H1 (cell line): ENCODE data around the gene COX10. TPM values are rescaled to one million over a fixed set of nuclear protein-coding genes. Genes with fewer than 3 reads are reported as not detected.

Experiments used
- CTCF ChIA-PET: fragments of 300-600 bp; sonication (Branson Sonifier 250); formaldehyde crosslinking; loops from one replicate; lab custom pipeline; 2021; ENCODE audit not compliant: partially characterized antibody; lab: Charles Lee
- POLR2A ChIA-PET: fragments of 300-600 bp; sonication (Branson Sonifier 250); formaldehyde crosslinking; loops from one replicate; lab custom pipeline; 2021; ENCODE audit warnings: inconsistent platforms; ENCODE audit not compliant: partially characterized antibody; lab: Charles Lee
- DNase-seq, 2 experiments: peaks; one replicate each; pipeline versions ENCODE4 v3.0.0 to v3.0.0-alpha.2; 2010 to 2022; ENCODE audit warnings: low spot score in 2 of 2, low read depth in 1 of 2, mixed read lengths in 1 of 2
- FAIRE-seq: peaks from 2 replicates; lab custom pipeline; 2011; peaks lifted over from hg19 to GRCh38; lab: Jason Lieb, UNC
- H2AFZ ChIP-seq: 2 replicates; pipeline ENCODE4 v1.8.1; 2012; ENCODE audit warnings: low read length, inconsistent platforms
- H2AK5ac ChIP-seq: 2 replicates; pipeline ENCODE4 v1.6.1; 2013; ENCODE audit warnings: low read depth, low read length
- H2BK120ac ChIP-seq: replicated peaks from 2 replicates; pipeline ENCODE3; 2013; ENCODE audit warnings: low read depth, low read length, inconsistent platforms
- H2BK12ac ChIP-seq: 2 replicates; pipeline ENCODE4 v1.6.1; 2013; ENCODE audit warnings: low read depth, low read length
- H2BK15ac ChIP-seq: 2 replicates; pipeline ENCODE4 v1.6.1; 2013; ENCODE audit warnings: low read length
- H2BK20ac ChIP-seq: 2 replicates; pipeline ENCODE4 v1.6.1; 2013; ENCODE audit warnings: low read length
- H2BK5ac ChIP-seq: 2 replicates; pipeline ENCODE4 v1.6.1; 2013; ENCODE audit warnings: low read depth, low read length
- H3K14ac ChIP-seq: 2 replicates; pipeline ENCODE4 v1.6.1; 2013; ENCODE audit warnings: inconsistent platforms; ENCODE audit not compliant: insufficient read length
- H3K18ac ChIP-seq: 2 replicates; pipeline ENCODE4 v1.6.1; 2013; ENCODE audit warnings: low read length; ENCODE audit errors: extremely low read depth
- H3K23ac ChIP-seq: 2 replicates; pipeline ENCODE4 v1.6.1; 2013; ENCODE audit warnings: inconsistent platforms; ENCODE audit not compliant: insufficient read length
- H3K23me2 ChIP-seq: 2 replicates; pipeline ENCODE4 v1.6.1; 2013; ENCODE audit warnings: low read depth, low read length
- H3K27ac ChIP-seq: 2 replicates; pipeline ENCODE4 v1.6.1; 2011; ENCODE audit warnings: low read depth, low read length, inconsistent platforms
- H3K27me3 ChIP-seq, 4 experiments: replicated peaks in 1 of 4; 1 replicate in 1 of 4; 2 replicates in 3 of 4; pipeline versions ENCODE4 v1.6.1 to v1.8.1; 2011 to 2013; ENCODE audit warnings: low read length in 3 of 4, mild to moderate bottlenecking in 3 of 4, inconsistent platforms in 2 of 4, mixed read lengths in 2 of 4, moderate library complexity in 1 of 4; ENCODE audit not compliant: control insufficient read depth in 3 of 4, insufficient read depth in 3 of 4; ENCODE audit errors: extremely low read depth in 1 of 4
- H3K36me3 ChIP-seq, 4 experiments: 2 replicates each; pipeline versions ENCODE4 v1.6.1 to v1.8.1; 2011 to 2013; ENCODE audit warnings: mild to moderate bottlenecking in 4 of 4, low read length in 3 of 4, moderate library complexity in 2 of 4, control low read depth in 1 of 4, inconsistent platforms in 1 of 4; ENCODE audit not compliant: insufficient read depth in 4 of 4, control insufficient read depth in 2 of 4
- H3K4ac ChIP-seq: replicated peaks from 2 replicates; pipeline ENCODE3; 2013; ENCODE audit warnings: low read length, low read depth, mixed read lengths, inconsistent platforms; ENCODE audit not compliant: insufficient read length
- H3K4me1 ChIP-seq, 4 experiments: replicated peaks in 1 of 4; 1 replicate in 1 of 4; 2 replicates in 3 of 4; pipeline versions ENCODE4 v1.6.1 to v1.8.1; 2011 to 2013; ENCODE audit warnings: low read length in 3 of 4, inconsistent platforms in 2 of 4, mixed read lengths in 1 of 4; ENCODE audit not compliant: insufficient read depth in 4 of 4, control insufficient read depth in 3 of 4
- H3K4me2 ChIP-seq, 2 experiments: 2 replicates each; pipeline versions ENCODE4 v1.6.1 to v1.8.1; 2011 to 2013; ENCODE audit warnings: low read depth in 2 of 2, low read length in 2 of 2, control low read depth in 1 of 2, inconsistent platforms in 1 of 2, mild to moderate bottlenecking in 1 of 2; ENCODE audit not compliant: insufficient read depth in 1 of 2
- H3K4me3 ChIP-seq, 4 experiments: fragments of 200-600, 300-600 bp in 1 of 4; sonication (generic), shearing (Covaris generic), sonication (Bioruptor Twin) in 1 of 4; 2 replicates each; pipeline versions ENCODE4 v1.5.1 to v1.8.1; 2011 to 2016; ENCODE audit warnings: low read length in 4 of 4, low read depth in 3 of 4, control low read depth in 2 of 4, inconsistent platforms in 2 of 4, mild to moderate bottlenecking in 2 of 4, mixed read lengths in 1 of 4, moderate library complexity in 1 of 4; ENCODE audit not compliant: insufficient read depth in 2 of 4; ENCODE audit errors: extremely low read depth in 1 of 4
- H3K56ac ChIP-seq: replicated peaks from 2 replicates; pipeline ENCODE3; 2013; ENCODE audit warnings: low read depth, mild to moderate bottlenecking, mixed read lengths, low read length, inconsistent platforms; ENCODE audit not compliant: insufficient read length
- H3K79me1 ChIP-seq: 2 replicates; pipeline ENCODE4 v1.6.1; 2013; ENCODE audit warnings: low read depth, low read length, control low read depth
- H3K79me2 ChIP-seq, 2 experiments: 2 replicates each; pipeline versions ENCODE4 v1.6.1 to v1.8.1; 2012 to 2013; ENCODE audit warnings: low read length in 2 of 2, mild to moderate bottlenecking in 2 of 2, inconsistent platforms in 1 of 2; ENCODE audit not compliant: insufficient read depth in 2 of 2, control insufficient read depth in 1 of 2
- H3K9ac ChIP-seq, 4 experiments: replicated peaks in 1 of 4; 1 replicate in 1 of 4; 2 replicates in 3 of 4; pipeline versions ENCODE4 v1.6.1 to v1.8.1; 2011 to 2013; ENCODE audit warnings: low read depth in 3 of 4, low read length in 3 of 4, control low read depth in 2 of 4, mild to moderate bottlenecking in 2 of 4, moderate library complexity in 2 of 4, inconsistent platforms in 1 of 4; ENCODE audit errors: extremely low read depth in 1 of 4
- H3K9me3 ChIP-seq, 2 experiments: 2 replicates each; pipeline versions ENCODE4 v1.6.1 to v1.8.1; 2012 to 2013; ENCODE audit warnings: mild to moderate bottlenecking in 2 of 2, moderate library complexity in 2 of 2, control low read depth in 1 of 2, inconsistent platforms in 1 of 2, low read depth in 1 of 2, low read length in 1 of 2, mixed read lengths in 1 of 2; ENCODE audit not compliant: insufficient read depth in 2 of 2
- H4K20me1 ChIP-seq, 2 experiments: replicated peaks in 1 of 2; 2 replicates each; pipeline versions ENCODE3 to v1.8.1; 2011 to 2013; ENCODE audit warnings: inconsistent platforms in 2 of 2, low read length in 2 of 2, mild to moderate bottlenecking in 1 of 2; ENCODE audit not compliant: insufficient read depth in 2 of 2, control insufficient read depth in 1 of 2
- H4K5ac ChIP-seq: 2 replicates; pipeline ENCODE4 v1.6.1; 2013; ENCODE audit warnings: low read length, low read depth, mixed read lengths, inconsistent platforms; ENCODE audit not compliant: insufficient read length
- H4K8ac ChIP-seq: 2 replicates; pipeline ENCODE4 v1.8.0; 2013; ENCODE audit warnings: mild to moderate bottlenecking, moderate library complexity, low read length, inconsistent platforms; ENCODE audit not compliant: insufficient read depth; ENCODE audit errors: extremely low read depth
- H4K91ac ChIP-seq: replicated peaks from 2 replicates; pipeline ENCODE3; 2013; ENCODE audit warnings: low read length, mixed read lengths, inconsistent platforms; ENCODE audit not compliant: insufficient read length
- CEBPB ChIP-seq: IDR thresholded peaks from 2 replicates; pipeline ENCODE4 v1.6.1; 2012; ENCODE audit warnings: low read depth, low read length
- FOSL1 ChIP-seq: IDR thresholded peaks from 2 replicates; pipeline ENCODE4 v1.6.1; 2011; ENCODE audit warnings: mild to moderate bottlenecking, low read depth, low read length, moderate library complexity; ENCODE audit not compliant: insufficient read depth
- ZNF274 ChIP-seq: IDR thresholded peaks from 2 replicates; pipeline ENCODE4 v1.7.0; 2012; ENCODE audit warnings: low read length, borderline replicate concordance; ENCODE audit errors: extremely low read depth
- polyA plus RNA-seq, 7 experiments: library from polyadenylated mRNA; depleted of rRNA in 3 of 7; stranded (reverse) in 5 of 7; unstranded in 2 of 7; fragments of >200 nt in 5 of 7; fragments of 200-250 nt in 2 of 7; gene quantifications; 1 replicate in 5 of 7; 2 replicates in 1 of 7; 4 replicates in 1 of 7; pipeline versions ENCODE4 v1.2.1 to v1.2.3, GENCODE V29; 2011 to 2013; ENCODE audit warnings: missing spikeins in 2 of 7, mixed read lengths in 2 of 7
- total RNA-seq: library from RNA; stranded (reverse); fragmentation: NEBNext Ultra II Directional; extraction: Animal tissue kit (Norgen Biotek cat#: 25700); gene quantifications from 2 replicates; pipeline ENCODE4 v1.2.1, GENCODE V29; 2021

The COX10 gene
- total and polyA plus RNA-seq, 2 of the 8 experiments (the other 6 are each of a cell fraction or from before 2014, with no cell fraction given), result 18.0 to 23.0 TPM

DNA sequence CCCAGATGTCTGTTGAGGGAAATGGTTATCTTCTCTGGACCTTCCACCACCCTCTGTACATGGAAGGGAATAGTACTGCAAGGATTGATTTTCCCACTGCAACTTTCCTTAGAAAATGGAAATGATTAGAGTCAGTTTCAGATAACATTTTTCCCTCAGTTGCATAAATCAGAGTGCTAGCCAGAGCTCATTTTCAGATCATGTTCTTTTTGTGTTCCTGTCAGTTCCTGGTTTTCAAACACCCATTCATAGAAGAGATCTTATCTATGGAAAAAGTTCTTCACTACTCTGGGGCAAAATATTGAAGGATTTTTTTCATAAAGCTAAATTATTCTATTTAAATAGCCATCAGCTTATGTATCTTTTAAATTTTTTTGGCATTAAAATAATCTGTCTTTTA lies 11.7 kb upstream of the COX10 start:
- Histone ChIP-seq H4K20me1 (no peaks in the 10 kb centered on the region), H3K18ac (no peak overlapping the region), H3K4ac (no peak overlapping the region), H4K5ac (no peak overlapping the region), H2BK5ac (no peak overlapping the region), H3K56ac (no peak overlapping the region), H3K4me1 (no peaks in the 10 kb centered on the region), H3K36me3 (0 out of 8 replicates have a peak, but pooled peaks cover 0 to 2% (median 0%) of the 10 kb centered on the region in 4 experiments), H3K27me3 (no peaks in the 10 kb centered on the region), H3K4me3 (no peak overlapping the region), H3K23me2 (no peaks in the 10 kb centered on the region), H2AK5ac (no peak overlapping the region), H4K91ac (no peak overlapping the region), H3K14ac (no peak overlapping the region), H4K8ac (no peak overlapping the region), H2AFZ (no peak overlapping the region), H2BK12ac (no peak overlapping the region), H3K27ac (no peak overlapping the region), H3K9ac (no peak overlapping the region), H3K9me3 (no peaks in the 10 kb centered on the region), H3K79me1 (no peaks in the 10 kb centered on the region), H3K23ac (no peak overlapping the region), H2BK120ac (no peak overlapping the region), H3K79me2 (no peaks in the 10 kb centered on the region), H2BK20ac (no peak overlapping the region), H2BK15ac (no peak overlapping the region), H3K4me2 (no peak overlapping the region)
- ChIA-PET CTCF (interaction anchor here (0.6 kb wide), 1 partner anchor 617 kb away, joined by 3 read pairs; no protein-coding TSS in a partner anchor), POLR2A (no interaction called here)
- DNase-seq, result no peak
- no peak for TF ChIP-seq ZNF274
- TF ChIP-seq CEBPB, result no peak
- no peak for TF ChIP-seq FOSL1
- FAIRE-seq, result no peak
